GM12872 (cell line): ENCODE results near the gene RANBP1.

Experiments
- CTCF ChIP-seq: IDR thresholded peaks from 3 replicates; pipeline ENCODE4 v1.5.1; 2011; ENCODE audit warnings: low read depth, mild to moderate bottlenecking, low read length, moderate library complexity; ENCODE audit not compliant: insufficient read depth

The RANBP1 gene

GRCh38 chr22:20086763-20087162 lies 29.1 kb upstream of the RANBP1 start:
- TF ChIP-seq CTCF = no peak

- TF ChIP-seq CTCF = no peak
Measured at GRCh38 chr22:20087319-20088262, 28.3 kb upstream of the RANBP1 start.

- TF ChIP-seq CTCF = no peak
Measured at GRCh38 chr22:20088263-20088648, 27.6 kb upstream of the RANBP1 start.

GRCh38 chr22:20089226-20089976 lies 26.5 kb upstream of the RANBP1 start:
- no peak for TF ChIP-seq CTCF

GRCh38 chr22:20089977-20090729 lies 25.8 kb upstream of the RANBP1 start:
- TF ChIP-seq CTCF = no peak

- TF ChIP-seq CTCF = no peak
Measured at GRCh38 chr22:20090730-20091240, 25.1 kb upstream of the RANBP1 start.
